IPS-15b (cell line): ENCODE data around the gene DCAF4.

Experiments
- H3K27me3 ChIP-seq: one replicate; pipeline ENCODE4 v1.6.1; 2013; ENCODE audit warnings: low read length; ENCODE audit not compliant: control insufficient read depth, insufficient read depth
- H3K36me3 ChIP-seq: one replicate; pipeline ENCODE4 v1.6.1; 2013; ENCODE audit warnings: low read length; ENCODE audit not compliant: control insufficient read depth, insufficient read depth
- H3K4me1 ChIP-seq: one replicate; pipeline ENCODE4 v1.6.1; 2013; ENCODE audit warnings: mild to moderate bottlenecking, low read length; ENCODE audit not compliant: control insufficient read depth, insufficient read depth
- H3K4me3 ChIP-seq: one replicate; pipeline ENCODE4 v1.5.1; 2013; ENCODE audit warnings: low read depth, low read length
- H3K9ac ChIP-seq: one replicate; pipeline ENCODE4 v1.6.1; 2013; ENCODE audit warnings: low read depth, mild to moderate bottlenecking, low read length
- H3K9me3 ChIP-seq: one replicate; pipeline ENCODE4 v1.6.1; 2013; ENCODE audit warnings: mild to moderate bottlenecking, low read length; ENCODE audit not compliant: control insufficient read depth, insufficient read depth

DCAF4 gene

DNA sequence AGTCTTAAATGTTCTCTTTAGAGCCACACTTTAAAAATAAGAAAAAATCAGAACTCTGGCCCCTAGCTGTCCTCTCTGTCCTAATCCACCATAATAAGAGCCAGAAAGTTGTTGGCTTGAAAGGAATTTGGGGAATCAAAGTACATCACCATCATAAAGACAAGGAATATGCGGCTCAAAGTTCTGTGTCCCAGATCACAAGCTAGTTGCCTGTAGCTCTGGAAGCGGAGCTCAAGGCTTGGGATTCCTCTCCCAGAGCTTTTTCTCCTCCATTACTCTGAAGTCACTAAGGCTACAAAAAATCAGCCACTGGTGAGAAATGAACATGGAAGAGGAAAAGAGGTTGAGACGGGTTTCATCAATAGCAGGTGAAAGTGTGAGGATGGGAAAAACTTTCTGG, 38.8 kb upstream of the DCAF4 start:
- H3K9ac ChIP-seq, result no peak overlapping the region
- peaks cover 39% of the 10 kb centered on the region for H3K27me3 ChIP-seq
- no peaks in the 10 kb centered on the region for H3K36me3 ChIP-seq
- no peak overlapping the region for H3K4me3 ChIP-seq
- peaks cover 28% of the 10 kb centered on the region for H3K4me1 ChIP-seq
- H3K9me3 ChIP-seq, result no peaks in the 10 kb centered on the region

- no peaks in the 10 kb centered on the region for H3K36me3 ChIP-seq
- no peak overlapping the region for H3K9ac ChIP-seq
- peaks cover 46% of the 10 kb centered on the region for H3K27me3 ChIP-seq
Measured at GRCh38 chr14:72888192-72888591, 38.1 kb upstream of the DCAF4 start.

GRCh38 chr14:72888636-72889201, 37.5 kb upstream of the DCAF4 start:
- no peak overlapping the region for H3K9ac ChIP-seq
- no peak overlapping the region for H3K4me3 ChIP-seq
- no peaks in the 10 kb centered on the region for H3K9me3 ChIP-seq
- H3K4me1 ChIP-seq, result peaks cover 28% of the 10 kb centered on the region
- H3K36me3 ChIP-seq, result no peaks in the 10 kb centered on the region
- peaks cover 48% of the 10 kb centered on the region for H3K27me3 ChIP-seq

More at GRCh38 chr14:72888192-72888591, 38.1 kb upstream of the DCAF4 start:
- H3K4me3 ChIP-seq, result no peak overlapping the region
- H3K9me3 ChIP-seq, result no peaks in the 10 kb centered on the region
- peaks cover 28% of the 10 kb centered on the region for H3K4me1 ChIP-seq

- Histone ChIP-seq H3K4me1 (peaks cover 28% of the 10 kb centered on the region), H3K4me3 (no peak overlapping the region), H3K9me3 (no peaks in the 10 kb centered on the region), H3K36me3 (no peaks in the 10 kb centered on the region), H3K27me3 (peaks cover 51% of the 10 kb centered on the region), H3K9ac (no peak overlapping the region)
Measured at GRCh38 chr14:72889366-72889765, 36.9 kb upstream of the DCAF4 start.

GRCh38 chr14:72891666-72892102, 34.6 kb upstream of the DCAF4 start:
- H3K9me3 ChIP-seq, result no peaks in the 10 kb centered on the region
- H3K36me3 ChIP-seq, result no peaks in the 10 kb centered on the region
- peak overlapping the region; percentile 77 for H3K4me3 ChIP-seq
- H3K9ac ChIP-seq, result no peak overlapping the region
- H3K27me3 ChIP-seq, result peaks cover 73% of the 10 kb centered on the region
- peaks cover 28% of the 10 kb centered on the region for H3K4me1 ChIP-seq

- H3K4me3 ChIP-seq, result peak overlapping the region; percentile 77
- H3K9ac ChIP-seq, result no peak overlapping the region
- H3K27me3 ChIP-seq, result peaks cover 77% of the 10 kb centered on the region
- no peaks in the 10 kb centered on the region for H3K36me3 ChIP-seq
- no peaks in the 10 kb centered on the region for H3K9me3 ChIP-seq
- peaks cover 27% of the 10 kb centered on the region for H3K4me1 ChIP-seq
Measured at GRCh38 chr14:72892103-72892878, 34.0 kb upstream of the DCAF4 start.

GRCh38 chr14:72892879-72893635, 33.2 kb upstream of the DCAF4 start:
- Histone ChIP-seq H3K27me3 (peaks cover 82% of the 10 kb centered on the region), H3K9me3 (no peaks in the 10 kb centered on the region), H3K4me3 (peak overlapping the region; percentile 77), H3K4me1 (peaks cover 19% of the 10 kb centered on the region), H3K9ac (no peak overlapping the region), H3K36me3 (no peaks in the 10 kb centered on the region)

- Histone ChIP-seq H3K27me3 (peaks cover 82% of the 10 kb centered on the region), H3K9ac (no peak within 1 kb of the TSS), H3K4me3 (peak within 1 kb of the TSS; percentile 77)
Measured at GRCh38 chr14:72893636-72894322, 32.5 kb upstream of the DCAF4 start, which contains the start of gene DPF3. DPF3 (minus strand) TSS chr14:72894101; CDS start chr14:72894088, 13 bp downstream.

GRCh38 chr14:72894323-72894622, 32.0 kb upstream of the DCAF4 start:
- peaks cover 11% of the 10 kb centered on the region for H3K4me1 ChIP-seq
- H3K36me3 ChIP-seq, result no peaks in the 10 kb centered on the region
- H3K9me3 ChIP-seq, result no peaks in the 10 kb centered on the region
- H3K4me3 ChIP-seq, result peak overlapping the region; percentile 77
- peaks cover 80% of the 10 kb centered on the region for H3K27me3 ChIP-seq
- H3K9ac ChIP-seq, result no peak overlapping the region

More at GRCh38 chr14:72893636-72894322, 32.5 kb upstream of the DCAF4 start, which contains the start of gene DPF3:
- no peaks in the 10 kb centered on the region for H3K9me3 ChIP-seq
- H3K4me1 ChIP-seq, result peaks cover 12% of the 10 kb centered on the region
- no peaks in the 10 kb centered on the region for H3K36me3 ChIP-seq

- Histone ChIP-seq H3K36me3 (no peaks in the 10 kb centered on the region), H3K4me1 (peaks cover 11% of the 10 kb centered on the region), H3K9ac (no peak overlapping the region), H3K4me3 (peak overlapping the region; percentile 77), H3K27me3 (peaks cover 78% of the 10 kb centered on the region), H3K9me3 (no peaks in the 10 kb centered on the region)
Measured at GRCh38 chr14:72894623-72895378, 31.5 kb upstream of the DCAF4 start.

GRCh38 chr14:72898448-72898847, 27.8 kb upstream of the DCAF4 start:
- H3K4me1 ChIP-seq, result no peaks in the 10 kb centered on the region
- no peaks in the 10 kb centered on the region for H3K9me3 ChIP-seq
- H3K36me3 ChIP-seq, result no peaks in the 10 kb centered on the region
- no peak overlapping the region for H3K9ac ChIP-seq
- peaks cover 47% of the 10 kb centered on the region for H3K27me3 ChIP-seq
- H3K4me3 ChIP-seq, result no peak overlapping the region
